ENCODE measurements around the gene DNAH10.

DNA sequence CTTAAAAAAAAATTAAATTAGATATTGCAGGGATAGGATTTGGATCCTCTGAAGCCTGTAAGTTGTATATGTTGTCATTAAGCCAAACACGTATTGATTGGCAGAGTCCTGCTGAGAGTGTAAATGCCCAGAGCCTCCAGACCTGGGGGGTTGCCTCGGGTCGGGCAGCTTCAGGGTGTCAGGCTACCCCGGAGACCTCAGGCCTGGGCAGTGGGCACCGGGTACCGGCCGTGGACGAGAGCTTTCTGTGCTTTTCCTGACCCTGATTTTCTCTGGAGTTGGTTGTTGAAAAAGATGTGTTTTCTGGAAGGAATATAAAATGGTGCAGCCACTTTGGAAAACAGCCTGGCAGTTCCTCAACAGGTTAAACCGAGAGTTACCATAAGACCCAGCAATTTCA lies 96.1 kb downstream of the DNAH10 start:
- TF ChIP-seq EZH2phosphoT487 (conservative IDR thresholded peaks at IDR 0.05; ENCODE audit: low read length) = no peak
- TF ChIP-seq, protein P1, sequence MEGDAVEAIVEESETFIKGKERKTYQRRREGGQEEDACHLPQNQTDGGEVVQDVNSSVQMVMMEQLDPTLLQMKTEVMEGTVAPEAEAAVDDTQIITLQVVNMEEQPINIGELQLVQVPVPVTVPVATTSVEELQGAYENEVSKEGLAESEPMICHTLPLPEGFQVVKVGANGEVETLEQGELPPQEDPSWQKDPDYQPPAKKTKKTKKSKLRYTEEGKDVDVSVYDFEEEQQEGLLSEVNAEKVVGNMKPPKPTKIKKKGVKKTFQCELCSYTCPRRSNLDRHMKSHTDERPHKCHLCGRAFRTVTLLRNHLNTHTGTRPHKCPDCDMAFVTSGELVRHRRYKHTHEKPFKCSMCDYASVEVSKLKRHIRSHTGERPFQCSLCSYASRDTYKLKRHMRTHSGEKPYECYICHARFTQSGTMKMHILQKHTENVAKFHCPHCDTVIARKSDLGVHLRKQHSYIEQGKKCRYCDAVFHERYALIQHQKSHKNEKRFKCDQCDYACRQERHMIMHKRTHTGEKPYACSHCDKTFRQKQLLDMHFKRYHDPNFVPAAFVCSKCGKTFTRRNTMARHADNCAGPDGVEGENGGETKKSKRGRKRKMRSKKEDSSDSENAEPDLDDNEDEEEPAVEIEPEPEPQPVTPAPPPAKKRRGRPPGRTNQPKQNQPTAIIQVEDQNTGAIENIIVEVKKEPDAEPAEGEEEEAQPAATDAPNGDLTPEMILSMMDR (IDR thresholded peaks at IDR 0.05; ENCODE audit: insufficient read depth, low read length, poor library complexity, severe bottlenecking) = no peak

Data from SU-DHL-6 (cell line).